Endothelial cell (in vitro differentiated cells): ENCODE data around the gene LMTK3. TPM values are rescaled to one million over a fixed set of nuclear protein-coding genes. Genes with fewer than 3 reads are reported as not detected.

Experiments used
- DNase-seq: peaks from one replicate; pipeline ENCODE4 v3.0.0; 2021; ENCODE audit warnings: low spot score
- H3K27ac Mint-ChIP-seq: one replicate; pipeline ENCODE4 v1.8.0; 2021; ENCODE audit warnings: mixed read lengths, inconsistent platforms; ENCODE audit not compliant: unreplicated experiment
- H3K27me3 Mint-ChIP-seq: one replicate; pipeline ENCODE4 v1.8.0; 2021; ENCODE audit warnings: mild to moderate bottlenecking, moderate library complexity, mixed read lengths, inconsistent platforms; ENCODE audit not compliant: unreplicated experiment
- H3K36me3 Mint-ChIP-seq: one replicate; pipeline ENCODE4 v1.8.0; 2021; ENCODE audit warnings: mild to moderate bottlenecking, low read depth, mixed read lengths, inconsistent platforms; ENCODE audit not compliant: unreplicated experiment
- H3K4me1 Mint-ChIP-seq: one replicate; pipeline ENCODE4 v1.8.0; 2021; ENCODE audit warnings: mild to moderate bottlenecking, mixed read lengths, inconsistent platforms; ENCODE audit not compliant: unreplicated experiment
- H3K4me3 Mint-ChIP-seq: one replicate; pipeline ENCODE4 v1.8.0; 2021; ENCODE audit warnings: mild to moderate bottlenecking, mixed read lengths, inconsistent platforms; ENCODE audit not compliant: unreplicated experiment
- H3K9me3 Mint-ChIP-seq: one replicate; pipeline ENCODE4 v1.8.0; 2021; ENCODE audit warnings: mixed read lengths, inconsistent platforms; ENCODE audit not compliant: unreplicated experiment
- total RNA-seq: library from RNA; stranded (reverse); fragmentation: NEBNext Ultra II Directional; extraction: Animal tissue kit (Norgen Biotek cat#: 25700); gene quantifications from one replicate; pipeline ENCODE4 v1.2.1, GENCODE V29; 2021; ENCODE audit not compliant: unreplicated experiment
- TF ChIP-seq, protein P1 (sequence below): fragments of 200-600 bp; sonication (generic); IDR thresholded peaks from one replicate; pipeline ENCODE4 v1.5.0; 2021; ENCODE audit warnings: antibody characterized with exemption; ENCODE audit not compliant: unreplicated experiment

Gene LMTK3
- total RNA-seq, 1 donor from 2014 or later: 3.0 TPM

DNA sequence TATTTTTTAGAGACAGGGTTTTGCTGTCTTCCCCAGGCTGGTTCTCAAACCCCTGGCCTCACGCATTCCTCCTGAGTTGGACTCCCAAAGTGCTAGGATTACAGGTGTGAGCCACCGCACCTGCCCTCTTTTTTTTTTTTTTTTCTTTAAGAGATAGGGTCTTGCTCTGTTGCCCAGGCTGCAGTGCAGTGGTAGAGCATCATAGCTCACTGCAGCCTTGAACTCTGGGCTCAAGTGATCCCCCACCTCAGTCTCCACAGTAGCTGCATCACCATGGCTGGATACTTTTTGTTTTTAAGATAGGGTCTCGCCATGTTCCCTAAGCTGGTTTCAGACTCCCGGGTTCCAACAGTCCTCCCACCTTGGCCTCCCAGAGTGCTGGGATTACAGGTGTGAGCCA lies 54.8 kb downstream of the LMTK3 start:
- Mint-ChIP-seq H3K27me3 (peaks cover 7% of the 10 kb centered on the region), H3K4me3 (no peak overlapping the region), H3K27ac (no peak overlapping the region), H3K36me3 (peaks cover 7% of the 10 kb centered on the region), H3K4me1 (no peaks in the 10 kb centered on the region), H3K9me3 (no peaks in the 10 kb centered on the region)
- TF ChIP-seq, protein P1, sequence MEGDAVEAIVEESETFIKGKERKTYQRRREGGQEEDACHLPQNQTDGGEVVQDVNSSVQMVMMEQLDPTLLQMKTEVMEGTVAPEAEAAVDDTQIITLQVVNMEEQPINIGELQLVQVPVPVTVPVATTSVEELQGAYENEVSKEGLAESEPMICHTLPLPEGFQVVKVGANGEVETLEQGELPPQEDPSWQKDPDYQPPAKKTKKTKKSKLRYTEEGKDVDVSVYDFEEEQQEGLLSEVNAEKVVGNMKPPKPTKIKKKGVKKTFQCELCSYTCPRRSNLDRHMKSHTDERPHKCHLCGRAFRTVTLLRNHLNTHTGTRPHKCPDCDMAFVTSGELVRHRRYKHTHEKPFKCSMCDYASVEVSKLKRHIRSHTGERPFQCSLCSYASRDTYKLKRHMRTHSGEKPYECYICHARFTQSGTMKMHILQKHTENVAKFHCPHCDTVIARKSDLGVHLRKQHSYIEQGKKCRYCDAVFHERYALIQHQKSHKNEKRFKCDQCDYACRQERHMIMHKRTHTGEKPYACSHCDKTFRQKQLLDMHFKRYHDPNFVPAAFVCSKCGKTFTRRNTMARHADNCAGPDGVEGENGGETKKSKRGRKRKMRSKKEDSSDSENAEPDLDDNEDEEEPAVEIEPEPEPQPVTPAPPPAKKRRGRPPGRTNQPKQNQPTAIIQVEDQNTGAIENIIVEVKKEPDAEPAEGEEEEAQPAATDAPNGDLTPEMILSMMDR: no peak
- DNase-seq: no peak

GRCh38 chr19:48455908-48456562 lies 55.6 kb downstream of the LMTK3 start:
- Mint-ChIP-seq H3K4me1 (no peaks in the 10 kb centered on the region), H3K4me3 (no peak overlapping the region), H3K27me3 (peaks cover 7% of the 10 kb centered on the region), H3K9me3 (no peaks in the 10 kb centered on the region), H3K27ac (no peak overlapping the region), H3K36me3 (peaks cover 11% of the 10 kb centered on the region)
- no peak for DNase-seq
- TF ChIP-seq, protein P1: no peak

GRCh38 chr19:48455171-48455907 lies 56.3 kb downstream of the LMTK3 start, which contains the start of gene KCNJ14:
Gene KCNJ14 (plus strand): TSS chr19:48455574. CDS start chr19:48461725, 6,151 bp downstream.
- TF ChIP-seq, protein P1: no peak
- Mint-ChIP-seq H3K9me3 (no peaks in the 10 kb centered on the region), H3K4me3 (peak within 1 kb of the TSS; percentile 63), H3K27ac (peak within 1 kb of the TSS; percentile 27), H3K27me3 (peaks cover 7% of the 10 kb centered on the region), H3K4me1 (no peaks in the 10 kb centered on the region), H3K36me3 (peaks cover 11% of the 10 kb centered on the region)
- no peak for DNase-seq

DNA sequence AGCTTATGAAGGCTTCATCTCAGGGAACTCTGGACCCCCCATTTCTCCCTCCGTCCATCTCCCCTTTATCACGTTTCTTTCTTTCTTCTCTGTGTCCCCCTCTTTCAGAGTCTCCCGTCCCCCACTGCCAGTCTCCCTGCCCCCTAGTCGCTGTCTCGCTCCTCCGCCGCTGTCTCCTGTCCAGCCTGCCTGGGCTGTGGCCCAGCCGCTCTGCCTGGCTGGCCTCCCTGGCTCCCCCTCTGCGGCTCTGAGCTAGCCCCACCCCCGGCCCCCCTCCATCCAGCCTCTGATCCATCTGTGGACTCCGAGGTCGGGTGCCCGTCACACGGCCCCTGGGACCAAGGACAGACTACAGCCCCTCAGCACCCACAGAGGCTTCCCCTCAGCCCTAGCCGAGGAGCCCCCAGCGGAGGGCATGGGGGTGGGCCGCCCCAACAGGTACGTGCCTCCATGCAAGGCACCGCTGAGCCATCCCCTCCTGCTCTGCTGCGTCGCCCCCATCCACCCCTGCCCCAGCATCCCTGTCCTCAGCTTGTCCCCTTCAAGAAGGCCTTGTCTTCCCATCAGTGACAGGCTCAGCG lies 57.4 kb downstream of the LMTK3 start:
- H3K36me3 Mint-ChIP-seq: peaks cover 11% of the 10 kb centered on the region
- peaks cover 10% of the 10 kb centered on the region for H3K27me3 Mint-ChIP-seq
- H3K4me1 Mint-ChIP-seq: no peaks in the 10 kb centered on the region
- H3K9me3 Mint-ChIP-seq: no peaks in the 10 kb centered on the region
- TF ChIP-seq, protein P1: no peak
- H3K27ac Mint-ChIP-seq: no peak overlapping the region
- no peak for DNase-seq
- no peak overlapping the region for H3K4me3 Mint-ChIP-seq
